GM21526 (cell line): ENCODE results near the gene PPP2R2B.

ENCODE experiments used
- ATAC-seq: cut with Tn5 transposase; IDR thresholded peaks from one replicate; pipeline ENCODE4 v1.9.1; 2021; ENCODE audit warnings: moderate library complexity; ENCODE audit not compliant: unreplicated experiment, low FRiP score

Gene PPP2R2B

GRCh38 chr5:146888351-146888978 is 9.9 kb upstream of the PPP2R2B start:
- ATAC-seq: no peak

- no peak for ATAC-seq
Observed at GRCh38 chr5:146884066-146884626, 5.6 kb upstream of the PPP2R2B start.

- ATAC-seq: no peak
Observed at GRCh38 chr5:146883511-146883910, 5.0 kb upstream of the PPP2R2B start.

- no peak for ATAC-seq
Observed at GRCh38 chr5:146880966-146881365, 2.4 kb upstream of the PPP2R2B start.

GRCh38 chr5:146877783-146878475 is 628 bp downstream of the PPP2R2B start:
- no peak for ATAC-seq

GRCh38 chr5:146877178-146877681 is 1.3 kb downstream of the PPP2R2B start:
- no peak for ATAC-seq

GRCh38 chr5:146873186-146873917 is 5.2 kb downstream of the PPP2R2B start:
- no peak for ATAC-seq

GRCh38 chr5:146872188-146872587 is 6.4 kb downstream of the PPP2R2B start:
- ATAC-seq: no peak

- ATAC-seq: no peak
Observed at GRCh38 chr5:146867996-146868708, 10.4 kb downstream of the PPP2R2B start.

GRCh38 chr5:146866263-146866662 is 12.3 kb downstream of the PPP2R2B start:
- no peak for ATAC-seq

- no peak for ATAC-seq
Observed at GRCh38 chr5:146862641-146863040, 15.9 kb downstream of the PPP2R2B start.

- no peak for ATAC-seq
Observed at GRCh38 chr5:146860213-146860893, 18.2 kb downstream of the PPP2R2B start.

GRCh38 chr5:146852089-146852488 is 26.5 kb downstream of the PPP2R2B start:
- no peak for ATAC-seq

- ATAC-seq: no peak
Observed at GRCh38 chr5:146851133-146851532, 27.4 kb downstream of the PPP2R2B start.

- no peak for ATAC-seq
Observed at GRCh38 chr5:146849694-146850303, 28.8 kb downstream of the PPP2R2B start.

- ATAC-seq: no peak
Observed at GRCh38 chr5:146848133-146848532, 30.4 kb downstream of the PPP2R2B start.

- no peak for ATAC-seq
Observed at GRCh38 chr5:146840016-146840415, 38.5 kb downstream of the PPP2R2B start.

GRCh38 chr5:146836226-146836842 is 42.2 kb downstream of the PPP2R2B start:
- ATAC-seq: no peak
